Endothelial cell of umbilical vein (primary cell): ENCODE data around the gene FAM168A. TPM values are rescaled to one million over a fixed set of nuclear protein-coding genes. Genes with fewer than 3 reads are reported as not detected.
A peak's percentile ranks its signal among the peaks of the same experiment; 100 is the strongest.

Experiments used
- BruUV-seq: library from RNA; stranded (reverse); fragments of 400-500 nt; replicated peaks from 2 replicates; lab custom pipeline; 2021; lab: Mats Ljungman, UMichigan
- CTCF ChIA-PET: fragments of 300-600, 350-600 bp; sonication (Branson Sonifier 250); formaldehyde crosslinking; loops from one replicate; lab custom pipeline; 2021; ENCODE audit warnings: antibody characterized with exemption, inconsistent platforms; lab: Charles Lee
- POLR2A ChIA-PET: fragments of 300-600, 350-600 bp; sonication (Branson Sonifier 250); formaldehyde crosslinking; loops from one replicate; lab custom pipeline; 2021; ENCODE audit warnings: antibody characterized with exemption, inconsistent platforms; lab: Charles Lee
- DNase-seq: peaks from one replicate; pipeline ENCODE4 v3.0.0-alpha.2; 2011; ENCODE audit warnings: low read depth, low spot score
- FAIRE-seq: peaks from 2 replicates; lab custom pipeline; 2011; peaks lifted over from hg19 to GRCh38; lab: Jason Lieb, UNC
- H2AFZ ChIP-seq: 2 replicates; pipeline ENCODE4 v1.6.0; 2012; ENCODE audit warnings: low read depth, low read length, control low read depth, inconsistent platforms
- H3K27ac ChIP-seq: 2 replicates; pipeline ENCODE4 v1.5.1; 2011; ENCODE audit warnings: low read depth, mild to moderate bottlenecking, control low read depth, low read length, moderate library complexity; ENCODE audit not compliant: insufficient read depth
- H3K27me3 ChIP-seq, 2 experiments: 2 replicates each; pipeline versions ENCODE4 v1.6.0 to v1.6.1; 2011; ENCODE audit warnings: low read length in 2 of 2, mixed read lengths in 1 of 2; ENCODE audit not compliant: control insufficient read depth in 2 of 2, insufficient read depth in 2 of 2
- H3K36me3 ChIP-seq, 2 experiments: 2 replicates in 1 of 2; 3 replicates in 1 of 2; pipeline ENCODE4 v1.5.1; 2011; ENCODE audit warnings: low read length in 2 of 2, mild to moderate bottlenecking in 1 of 2, moderate library complexity in 1 of 2; ENCODE audit not compliant: control insufficient read depth in 2 of 2, insufficient read depth in 2 of 2; ENCODE audit errors: extremely low read depth in 1 of 2
- H3K4me1 ChIP-seq: 3 replicates; pipeline ENCODE4 v1.5.1; 2011; ENCODE audit warnings: mild to moderate bottlenecking, low read length; ENCODE audit not compliant: control insufficient read depth, insufficient read depth; ENCODE audit errors: extremely low read depth
- H3K4me2 ChIP-seq: 2 replicates; pipeline ENCODE4 v1.6.1; 2011; ENCODE audit warnings: low read length, control low read depth, mixed read lengths; ENCODE audit not compliant: insufficient read depth
- H3K4me3 ChIP-seq, 3 experiments: fragments of 200-600 bp in 1 of 3; sonication (generic), shearing (Covaris generic) in 1 of 3; replicated peaks in 1 of 3; 2 replicates each; pipeline ENCODE4 v1.5.1; 2011 to 2016; ENCODE audit warnings: control low read depth in 3 of 3, low read length in 3 of 3, mild to moderate bottlenecking in 2 of 3, inconsistent platforms in 1 of 3, low read depth in 1 of 3, moderate library complexity in 1 of 3; ENCODE audit not compliant: insufficient read depth in 1 of 3
- H3K79me2 ChIP-seq: 2 replicates; pipeline ENCODE4 v1.6.0; 2012; ENCODE audit warnings: low read length, inconsistent platforms; ENCODE audit not compliant: control insufficient read depth, insufficient read depth
- H3K9ac ChIP-seq: replicated peaks from 2 replicates; pipeline ENCODE3; 2011; ENCODE audit warnings: low read length, control low read depth; ENCODE audit not compliant: insufficient read depth; ENCODE audit errors: extremely low read depth
- H3K9me1 ChIP-seq: replicated peaks from 3 replicates; pipeline ENCODE4 v1.6.0; 2011; ENCODE audit warnings: mild to moderate bottlenecking, low read length; ENCODE audit not compliant: control insufficient read depth, insufficient read depth; ENCODE audit errors: extremely low read depth
- H3K9me3 ChIP-seq: replicated peaks from 2 replicates; pipeline ENCODE4 v1.5.1; 2012; ENCODE audit warnings: low read length, inconsistent platforms; ENCODE audit not compliant: control insufficient read depth, insufficient read depth
- H4K20me1 ChIP-seq: replicated peaks from 2 replicates; pipeline ENCODE3; 2011; ENCODE audit warnings: mild to moderate bottlenecking, low read length; ENCODE audit not compliant: control insufficient read depth, insufficient read depth; ENCODE audit errors: extremely low read depth
- FOS ChIP-seq: IDR thresholded peaks from 2 replicates; pipeline ENCODE4 v1.6.1; 2011; ENCODE audit warnings: mild to moderate bottlenecking, low read length, moderate library complexity, borderline replicate concordance; ENCODE audit not compliant: insufficient read depth
- GATA2 ChIP-seq: IDR thresholded peaks from 2 replicates; pipeline ENCODE4 v1.7.0; 2011; ENCODE audit warnings: low read depth, mild to moderate bottlenecking, moderate library complexity, mixed read lengths, low read length; ENCODE audit not compliant: insufficient read length, insufficient read depth
- MYC ChIP-seq: IDR thresholded peaks from one replicate; pipeline ENCODE4 v1.6.1; 2011; ENCODE audit warnings: mild to moderate bottlenecking, low read depth, low read length
- POLR2A ChIP-seq: IDR thresholded peaks from 2 replicates; pipeline ENCODE4 v1.6.1; 2012; ENCODE audit warnings: low read depth, mild to moderate bottlenecking, control low read depth, low read length
- POLR2AphosphoS5 ChIP-seq: IDR thresholded peaks from 2 replicates; pipeline ENCODE4 v1.6.1; 2012; ENCODE audit warnings: low read depth, mild to moderate bottlenecking, control low read depth, low read length, moderate library complexity; ENCODE audit not compliant: insufficient read depth
- dilution Hi-C: fragments of 300-500 bp; cut with MboI; formaldehyde crosslinking; loops from one replicate; pipeline ENCODE4 v1.15.0; 2019; ENCODE audit warnings: low sequenced_read_pairs; ENCODE audit not compliant: extremely low pct_ligation_motif_present
- intact Hi-C: fragments of 100-400 bp; cut with micrococcal nuclease; formaldehyde crosslinking; loops from one replicate; pipeline ENCODE4 v1.10.0; 2022
- polyA plus RNA-seq, 4 experiments: library from polyadenylated mRNA; depleted of rRNA in 3 of 4; stranded (reverse) in 3 of 4; unstranded in 1 of 4; fragments of >200 nt; gene quantifications; 2 replicates each; pipeline versions ENCODE4 v1.2.1 to v1.2.3, GENCODE V29; 2011 to 2012; ENCODE audit warnings: missing spikeins in 1 of 4
- total RNA-seq: library from RNA; stranded (reverse); gene quantifications from 2 replicates; pipeline ENCODE4 v1.2.3, GENCODE V29; 2021
- TF ChIP-seq, protein P1 (sequence below): IDR thresholded peaks from 2 replicates; pipeline ENCODE4 v1.6.1; 2011; ENCODE audit not compliant: insufficient read depth, insufficient read length
- TF ChIP-seq, protein P2 (sequence below), 2 donors: IDR thresholded peaks; 1 replicate in 1 of 2; 2 replicates in 1 of 2; pipeline ENCODE4 v1.5.1; 2011; ENCODE audit warnings: low read length in 2 of 2, mild to moderate bottlenecking in 2 of 2, moderate library complexity in 2 of 2, control low read depth in 1 of 2, inconsistent platforms in 1 of 2, low read depth in 1 of 2; ENCODE audit not compliant: insufficient read depth in 1 of 2; ENCODE audit errors: extremely low read depth in 1 of 2

The FAM168A gene
- total and polyA plus RNA-seq, 2 donors (not counting 3 experiments of a cell fraction or from before 2014, with no cell fraction given): 17.0 to 20.5 TPM

DNA sequence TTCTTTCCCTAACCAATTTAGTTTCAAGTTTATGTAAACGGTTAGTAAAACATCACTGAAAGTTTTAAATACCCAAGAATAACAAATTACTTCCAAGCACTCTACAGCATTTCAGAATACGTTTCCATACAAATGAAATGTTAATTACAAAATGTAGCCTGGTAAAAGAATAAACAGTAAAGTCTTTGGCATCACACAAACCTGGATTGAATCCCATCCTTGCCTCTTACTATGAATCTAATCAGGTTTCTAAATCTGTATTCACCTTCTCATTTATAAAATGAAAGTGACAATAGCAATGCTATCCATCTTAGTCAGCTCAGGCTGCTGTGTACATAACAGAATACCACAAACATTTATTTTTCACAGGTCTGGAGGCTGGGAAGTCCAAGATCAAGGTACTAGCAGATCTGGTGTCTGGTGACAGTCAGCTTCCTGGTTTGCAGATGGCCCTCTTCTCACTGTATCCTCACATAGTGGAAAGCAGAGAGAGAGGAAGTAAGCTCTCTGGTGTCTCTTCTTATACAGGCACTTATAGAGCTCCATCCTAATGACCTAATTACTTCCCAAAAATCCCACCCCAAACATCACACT, 19.2 kb downstream of the FAM168A start:
- Histone ChIP-seq H3K9me3 (no peaks in the 10 kb centered on the region), H3K4me1 (no peaks in the 10 kb centered on the region), H4K20me1 (no peaks in the 10 kb centered on the region), H3K9ac (no peak overlapping the region), H3K9me1 (no peaks in the 10 kb centered on the region), H3K4me2 (no peak overlapping the region), H3K79me2 (no peaks in the 10 kb centered on the region), H3K36me3 (no peaks in the 10 kb centered on the region), H2AFZ (no peak overlapping the region), H3K4me3 (no peak overlapping the region), H3K27me3 (no peaks in the 10 kb centered on the region), H3K27ac (no peak overlapping the region)
- dilution Hi-C loops: no loop called here
- ChIA-PET POLR2A (no interaction called here), CTCF (interaction anchor here (0.7 to 2.2 kb wide), 5 partner anchors 12 to 99 kb away, joined by 3 to 7 read pairs (median 4); no protein-coding TSS in a partner anchor)
- TF ChIP-seq MYC (no peak), FOS (no peak), POLR2A (no peak)
- no peak for DNase-seq
- BruUV-seq: no TSS peak
- FAIRE-seq: peak; percentile 43
- intact Hi-C loops: no loop called here

DNA sequence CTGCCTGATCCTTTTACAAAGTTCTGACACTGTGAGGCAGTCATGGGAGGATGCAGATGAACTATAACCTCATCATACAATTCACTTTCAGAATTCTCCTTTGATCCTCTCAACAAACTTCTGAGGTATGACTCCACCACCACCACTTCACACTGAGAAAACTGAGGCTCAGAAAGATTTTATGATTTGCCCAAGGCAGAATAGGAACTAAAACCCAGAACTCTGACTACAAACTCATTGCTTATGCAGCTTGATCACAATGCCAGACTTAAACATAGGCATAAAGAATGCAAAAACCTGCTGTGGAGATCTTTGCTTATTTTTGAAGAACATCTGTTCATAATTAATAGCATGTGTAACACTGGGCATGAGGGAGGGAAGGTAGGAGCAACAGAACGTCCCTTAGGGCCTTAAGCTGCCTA, 20.4 kb downstream of the FAM168A start:
- Histone ChIP-seq H3K36me3 (no peaks in the 10 kb centered on the region), H3K4me3 (no peak overlapping the region), H4K20me1 (no peaks in the 10 kb centered on the region), H2AFZ (no peak overlapping the region), H3K4me2 (no peak overlapping the region), H3K4me1 (no peaks in the 10 kb centered on the region), H3K27me3 (no peaks in the 10 kb centered on the region), H3K9me3 (no peaks in the 10 kb centered on the region), H3K79me2 (no peaks in the 10 kb centered on the region), H3K27ac (no peak overlapping the region), H3K9ac (no peak overlapping the region), H3K9me1 (no peaks in the 10 kb centered on the region)
- no TSS peak for BruUV-seq
- DNase-seq (no peak), FAIRE-seq (peak; percentile 24)
- CTCF ChIA-PET: interaction anchor here (1.5 kb wide), 1 partner anchor 98 kb away, joined by 3 read pairs; no protein-coding TSS in a partner anchor
- TF ChIP-seq, protein P1, sequence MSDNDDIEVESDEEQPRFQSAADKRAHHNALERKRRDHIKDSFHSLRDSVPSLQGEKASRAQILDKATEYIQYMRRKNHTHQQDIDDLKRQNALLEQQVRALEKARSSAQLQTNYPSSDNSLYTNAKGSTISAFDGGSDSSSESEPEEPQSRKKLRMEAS: no peak
- TF ChIP-seq POLR2A (no peak), GATA2 (no peak), POLR2AphosphoS5 (no peak)
- TF ChIP-seq, protein P2, sequence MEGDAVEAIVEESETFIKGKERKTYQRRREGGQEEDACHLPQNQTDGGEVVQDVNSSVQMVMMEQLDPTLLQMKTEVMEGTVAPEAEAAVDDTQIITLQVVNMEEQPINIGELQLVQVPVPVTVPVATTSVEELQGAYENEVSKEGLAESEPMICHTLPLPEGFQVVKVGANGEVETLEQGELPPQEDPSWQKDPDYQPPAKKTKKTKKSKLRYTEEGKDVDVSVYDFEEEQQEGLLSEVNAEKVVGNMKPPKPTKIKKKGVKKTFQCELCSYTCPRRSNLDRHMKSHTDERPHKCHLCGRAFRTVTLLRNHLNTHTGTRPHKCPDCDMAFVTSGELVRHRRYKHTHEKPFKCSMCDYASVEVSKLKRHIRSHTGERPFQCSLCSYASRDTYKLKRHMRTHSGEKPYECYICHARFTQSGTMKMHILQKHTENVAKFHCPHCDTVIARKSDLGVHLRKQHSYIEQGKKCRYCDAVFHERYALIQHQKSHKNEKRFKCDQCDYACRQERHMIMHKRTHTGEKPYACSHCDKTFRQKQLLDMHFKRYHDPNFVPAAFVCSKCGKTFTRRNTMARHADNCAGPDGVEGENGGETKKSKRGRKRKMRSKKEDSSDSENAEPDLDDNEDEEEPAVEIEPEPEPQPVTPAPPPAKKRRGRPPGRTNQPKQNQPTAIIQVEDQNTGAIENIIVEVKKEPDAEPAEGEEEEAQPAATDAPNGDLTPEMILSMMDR (IDR thresholded peaks at IDR 0.05; ENCODE audit: extremely low read depth in 1 of 2, insufficient read depth in 1 of 2, low read depth in 1 of 2, low read length in 2 of 2): no peak
- intact Hi-C loops (no loop called here), dilution Hi-C loops (no loop called here)
- POLR2A ChIA-PET: no interaction called here
